GM19438 (cell line): ENCODE results near the gene TMED1.
A peak's percentile ranks its signal among the peaks of the same experiment; 100 is the strongest.
"Not testable (repeated sequence)": the region's sequence is repeated elsewhere in the genome, so short reads cannot be mapped to it uniquely, and the experiment has no call there.

Source experiments
- ATAC-seq: cut with Tn5 transposase; IDR thresholded peaks from one replicate; pipeline ENCODE4 v1.9.1; 2021; ENCODE audit warnings: low read depth; ENCODE audit not compliant: unreplicated experiment

TMED1 gene, protein sequence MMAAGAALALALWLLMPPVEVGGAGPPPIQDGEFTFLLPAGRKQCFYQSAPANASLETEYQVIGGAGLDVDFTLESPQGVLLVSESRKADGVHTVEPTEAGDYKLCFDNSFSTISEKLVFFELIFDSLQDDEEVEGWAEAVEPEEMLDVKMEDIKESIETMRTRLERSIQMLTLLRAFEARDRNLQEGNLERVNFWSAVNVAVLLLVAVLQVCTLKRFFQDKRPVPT

DNA sequence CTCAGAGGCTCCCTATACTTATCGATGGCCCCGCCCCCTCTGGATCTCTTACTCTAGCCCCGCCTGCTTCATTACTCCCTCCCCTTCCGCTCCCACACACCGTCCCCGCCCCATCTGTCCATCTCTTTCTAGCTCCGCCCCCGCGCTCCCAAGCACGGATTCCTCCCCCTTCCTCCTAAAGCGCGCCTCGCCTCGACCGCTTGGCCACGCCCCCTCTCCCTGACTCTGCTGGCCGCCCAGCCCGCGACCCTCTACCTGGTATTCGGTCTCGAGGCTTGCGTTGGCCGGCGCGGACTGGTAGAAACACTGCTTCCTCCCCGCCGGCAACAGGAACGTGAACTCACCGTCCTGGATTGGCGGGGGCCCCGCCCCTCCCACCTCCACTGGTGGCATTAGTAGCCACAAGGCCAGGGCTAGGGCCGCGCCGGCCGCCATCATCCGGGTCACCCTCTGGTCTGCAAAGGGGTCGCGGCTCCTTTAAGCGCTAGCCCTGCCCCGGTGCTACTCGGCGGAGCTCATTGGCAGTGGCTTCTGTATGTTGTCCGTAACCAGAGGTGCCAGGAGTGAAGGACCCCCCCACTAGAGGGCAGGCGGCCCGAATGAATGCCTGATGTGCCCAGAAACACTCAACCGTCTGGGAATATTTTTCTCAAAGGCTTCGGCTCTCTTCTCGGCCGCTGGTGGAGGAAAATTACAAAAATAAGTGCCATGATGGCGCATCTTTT, at the start of gene TMED1:
Gene TMED1, minus strand, starts transcription at position 459 of the 725 bp plus-strand sequence. Its CDS starts 21 bp downstream, at position 438.
- peak; percentile 74 for ATAC-seq

DNA sequence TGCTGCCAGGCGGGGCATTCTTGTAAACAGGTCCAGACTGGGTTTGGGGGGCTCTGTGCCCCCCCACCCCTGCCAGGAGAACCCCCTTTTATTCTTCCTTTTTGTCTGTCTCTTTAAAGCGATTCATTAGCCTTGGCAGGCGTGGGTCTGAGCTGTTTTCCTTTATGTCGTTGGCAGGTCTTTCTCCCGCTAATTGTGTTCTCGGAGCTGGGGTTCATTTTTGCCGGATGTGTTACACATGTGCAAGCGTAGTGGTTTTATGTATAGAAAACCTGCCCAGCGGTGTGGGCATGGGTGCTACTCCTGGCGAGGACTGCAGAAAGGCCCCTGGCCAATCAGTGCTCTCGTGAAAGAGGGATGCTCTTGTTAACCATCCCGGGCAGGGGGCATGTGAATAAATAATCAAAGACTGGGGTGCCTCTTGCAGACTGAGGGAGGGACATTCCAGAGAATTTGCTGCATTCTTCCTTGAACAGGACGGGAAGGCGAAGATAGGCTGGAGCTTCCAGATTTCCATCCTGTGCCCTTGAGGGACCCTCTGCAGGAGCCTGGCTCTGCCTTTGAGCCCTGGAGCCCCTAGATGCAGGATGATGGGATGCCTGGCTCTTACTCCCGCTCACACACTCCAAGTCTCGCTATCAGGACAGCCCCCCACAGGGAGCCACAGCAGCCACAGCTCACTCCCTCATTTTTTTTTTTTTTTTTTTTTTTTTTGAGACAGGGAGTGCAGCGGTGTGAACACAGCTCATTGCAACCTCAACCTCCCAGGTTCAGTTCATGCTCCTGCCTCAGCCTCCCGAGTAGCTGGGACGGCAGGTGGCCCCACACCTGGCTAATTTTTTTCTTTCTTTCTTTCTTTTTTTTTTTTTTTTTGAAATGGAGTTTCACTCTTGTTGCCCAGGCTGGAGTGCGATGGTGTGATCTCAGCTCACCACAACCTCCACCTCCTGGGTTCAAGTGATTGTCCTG, 49.5 kb upstream of the TMED1 start:
- no peak for ATAC-seq

DNA sequence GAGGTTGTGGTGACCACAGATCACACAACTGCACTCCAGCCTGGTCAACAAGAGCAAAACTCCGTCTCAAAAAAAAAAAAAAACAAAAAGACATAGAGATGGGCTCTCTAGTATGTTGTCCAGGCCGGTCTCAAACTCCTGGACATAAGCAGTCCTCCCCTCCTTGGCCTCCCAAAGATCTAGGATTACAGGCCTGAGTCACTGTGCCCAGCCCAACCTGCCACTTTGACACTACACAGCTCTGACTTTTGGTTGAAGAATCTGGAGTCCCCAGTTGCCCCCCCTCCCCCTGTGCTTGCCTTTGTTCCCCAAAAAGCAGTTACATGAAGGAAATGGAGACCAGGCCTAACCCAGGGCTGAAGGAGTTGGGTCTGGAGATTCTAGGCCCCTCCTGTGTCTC, 48.3 kb upstream of the TMED1 start:
- no peak for ATAC-seq

DNA sequence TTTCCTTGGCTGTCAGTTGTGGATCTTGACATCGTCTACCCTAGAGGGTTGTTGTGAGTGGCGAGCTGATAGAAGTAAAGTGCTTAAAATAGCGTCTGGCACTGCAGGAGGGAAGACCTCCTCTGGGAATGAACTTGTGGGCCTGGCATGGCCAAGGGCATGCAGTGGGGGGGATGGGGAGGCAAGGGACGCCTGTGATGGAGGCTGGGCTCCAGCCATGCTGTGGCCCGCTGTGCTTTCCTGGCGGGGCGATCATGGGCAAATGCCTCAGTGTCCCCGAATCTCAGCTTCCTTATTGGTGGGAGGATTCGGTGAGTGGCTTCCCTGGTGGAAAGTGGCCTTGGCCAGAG, 46.1 kb upstream of the TMED1 start:
- no peak for ATAC-seq

DNA sequence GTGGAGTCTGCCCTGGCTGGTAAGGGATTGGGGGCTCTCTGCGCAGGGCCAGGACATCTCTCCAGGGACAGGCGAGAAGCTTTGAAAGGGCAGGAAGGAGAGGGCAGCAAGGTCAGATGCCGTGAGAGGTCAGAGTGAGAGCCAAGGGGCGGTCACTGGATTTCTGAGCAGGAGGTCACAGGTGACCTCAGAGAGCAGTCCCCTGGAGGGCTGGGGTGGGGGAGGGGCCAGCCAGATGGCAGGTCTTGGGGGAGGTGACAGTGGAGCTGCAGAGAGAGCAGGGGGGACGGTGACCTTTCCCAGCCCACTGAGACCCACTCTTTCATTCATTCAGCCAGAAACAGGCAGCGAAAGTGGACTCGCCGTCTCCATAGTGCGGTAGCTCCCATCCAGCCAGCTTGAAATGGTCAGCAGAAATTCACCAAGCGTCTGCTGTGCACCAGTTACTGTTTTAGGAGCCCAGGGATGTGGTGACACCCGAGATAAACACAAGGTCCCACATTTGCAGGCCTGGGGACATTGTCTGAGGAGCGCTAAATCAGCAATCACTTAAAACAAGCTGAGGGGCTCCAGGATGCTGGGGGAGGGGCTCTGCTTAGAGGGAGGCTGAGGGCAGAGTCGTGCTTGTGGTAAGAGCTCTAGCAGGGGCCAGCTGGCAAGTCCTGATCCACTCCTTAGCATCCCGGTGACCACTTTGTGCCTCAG, 45.5 kb upstream of the TMED1 start:
- ATAC-seq = no peak

DNA sequence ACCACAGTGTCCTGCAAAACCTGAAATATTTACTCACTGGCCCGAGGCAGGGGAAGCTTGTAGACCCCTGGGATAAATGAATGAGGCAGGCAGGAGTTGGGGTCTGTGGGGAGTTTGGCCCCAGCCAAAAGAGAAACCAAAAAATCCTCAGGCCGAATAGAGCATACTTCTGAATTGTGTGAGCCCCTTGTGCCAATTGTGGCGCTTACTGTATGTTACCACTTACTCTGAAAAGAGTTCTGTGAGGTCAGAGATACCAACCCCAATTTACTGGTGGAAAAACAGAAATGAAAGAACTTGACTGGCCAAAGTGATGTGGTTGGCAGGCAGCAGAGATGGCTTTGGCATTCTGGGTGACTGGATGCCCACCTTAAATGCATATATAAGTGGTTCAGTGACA, 42.2 kb upstream of the TMED1 start:
- no peak for ATAC-seq

DNA sequence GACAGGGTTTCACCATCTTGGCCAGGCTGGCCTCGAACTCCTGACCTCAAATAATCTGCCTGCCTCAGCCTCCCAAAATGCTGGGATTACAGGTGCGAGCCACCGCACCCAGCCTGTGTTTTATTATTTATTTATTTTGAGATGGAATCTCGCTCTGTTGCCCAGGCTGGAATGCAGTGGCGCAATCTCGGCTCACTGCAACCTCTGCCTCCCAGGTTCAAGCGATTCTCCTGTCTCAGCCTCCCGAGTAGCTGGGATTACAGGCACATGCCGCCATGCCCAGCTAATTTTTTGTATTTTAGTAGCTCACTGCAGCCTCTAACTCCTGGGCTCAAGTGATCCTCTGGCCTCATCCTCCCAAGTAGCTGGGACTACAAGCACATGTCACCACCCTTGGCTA, 41.6 kb upstream of the TMED1 start:
- not testable (repeated sequence) for ATAC-seq

DNA sequence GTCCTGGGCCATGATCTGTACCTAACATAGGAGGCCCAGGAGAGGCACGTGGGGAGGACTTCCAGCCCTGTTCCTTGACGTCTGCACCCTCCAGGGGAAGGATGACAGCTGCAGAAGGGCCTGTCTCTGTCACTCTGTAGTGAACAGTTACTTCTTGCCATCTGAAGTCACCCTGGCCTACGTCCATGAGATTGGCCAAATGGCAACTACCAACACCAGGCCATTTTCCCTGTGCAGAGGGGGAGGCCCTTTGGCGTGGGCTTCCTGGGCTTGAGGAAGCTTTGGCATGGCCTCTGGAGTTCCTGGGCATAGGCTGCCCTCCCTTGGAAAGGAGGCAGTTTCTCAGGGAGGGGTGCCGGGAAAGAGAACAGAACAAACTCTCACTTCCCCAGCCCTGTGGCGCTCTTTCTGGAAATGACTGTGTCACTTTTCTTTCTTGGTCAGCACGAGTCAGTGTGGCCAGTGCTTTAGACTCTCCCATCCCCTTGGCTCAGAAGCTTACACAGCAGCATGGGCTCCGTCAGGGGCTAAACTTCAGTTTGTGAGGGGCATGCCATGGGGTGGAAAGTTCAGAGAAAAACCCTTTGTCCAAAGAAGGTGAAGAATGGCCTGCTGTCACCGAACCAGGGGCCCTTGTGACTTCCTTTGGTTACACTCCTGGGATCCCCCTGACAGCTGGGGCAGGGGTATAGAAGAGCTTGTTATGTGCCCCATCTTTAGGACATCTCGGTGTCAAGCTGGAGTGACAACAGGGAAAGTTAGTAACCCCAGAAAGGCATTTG, 40.6 kb upstream of the TMED1 start:
- ATAC-seq = peak; percentile 58

DNA sequence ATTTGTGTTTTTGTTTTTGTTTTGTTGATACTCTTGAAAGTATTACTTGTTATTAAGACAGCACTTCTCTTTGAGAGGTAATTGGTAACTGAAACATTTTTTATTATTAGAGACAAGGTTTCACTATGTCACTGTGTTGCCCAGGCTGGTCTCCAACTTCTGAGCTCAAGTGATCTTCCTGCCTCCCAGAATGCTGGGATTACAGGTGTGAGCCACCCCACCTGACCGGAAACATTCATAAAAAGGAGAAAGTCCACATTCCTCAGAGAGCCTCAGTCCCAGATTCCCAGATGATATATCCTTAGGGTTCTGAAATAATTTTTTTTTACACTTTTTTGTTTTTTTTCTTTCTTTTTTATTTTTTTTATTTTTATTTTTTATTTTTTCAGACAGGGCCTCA, 38.0 kb upstream of the TMED1 start:
- no peak for ATAC-seq

DNA sequence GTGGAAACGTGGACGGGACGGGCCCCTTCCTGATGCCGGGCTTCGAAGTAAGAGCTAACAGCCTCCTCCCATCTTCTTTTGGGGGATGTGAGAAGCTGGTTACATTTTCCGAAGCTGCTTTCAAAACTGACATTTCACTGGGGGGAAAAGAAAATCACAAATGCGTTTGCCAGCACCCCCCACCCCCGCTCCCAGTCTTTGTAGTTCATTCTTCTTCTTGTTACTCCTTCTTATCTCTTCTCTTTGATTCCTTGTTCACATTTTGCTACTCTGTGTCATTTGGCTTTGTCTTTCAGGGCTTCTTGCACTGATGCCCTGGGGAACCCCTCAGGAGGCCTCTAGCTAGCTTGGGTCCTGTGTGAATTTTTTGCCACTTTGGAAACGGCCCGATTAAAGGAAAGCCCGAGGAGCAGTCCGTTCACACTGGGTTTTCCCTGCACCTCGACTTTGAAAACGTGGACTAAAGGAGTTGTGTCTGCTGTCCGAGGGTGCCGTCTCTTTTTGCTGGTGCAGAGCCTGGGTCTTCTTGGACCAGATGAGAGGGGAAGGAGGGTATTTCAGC, 36.6 kb upstream of the TMED1 start:
- no peak for ATAC-seq

DNA sequence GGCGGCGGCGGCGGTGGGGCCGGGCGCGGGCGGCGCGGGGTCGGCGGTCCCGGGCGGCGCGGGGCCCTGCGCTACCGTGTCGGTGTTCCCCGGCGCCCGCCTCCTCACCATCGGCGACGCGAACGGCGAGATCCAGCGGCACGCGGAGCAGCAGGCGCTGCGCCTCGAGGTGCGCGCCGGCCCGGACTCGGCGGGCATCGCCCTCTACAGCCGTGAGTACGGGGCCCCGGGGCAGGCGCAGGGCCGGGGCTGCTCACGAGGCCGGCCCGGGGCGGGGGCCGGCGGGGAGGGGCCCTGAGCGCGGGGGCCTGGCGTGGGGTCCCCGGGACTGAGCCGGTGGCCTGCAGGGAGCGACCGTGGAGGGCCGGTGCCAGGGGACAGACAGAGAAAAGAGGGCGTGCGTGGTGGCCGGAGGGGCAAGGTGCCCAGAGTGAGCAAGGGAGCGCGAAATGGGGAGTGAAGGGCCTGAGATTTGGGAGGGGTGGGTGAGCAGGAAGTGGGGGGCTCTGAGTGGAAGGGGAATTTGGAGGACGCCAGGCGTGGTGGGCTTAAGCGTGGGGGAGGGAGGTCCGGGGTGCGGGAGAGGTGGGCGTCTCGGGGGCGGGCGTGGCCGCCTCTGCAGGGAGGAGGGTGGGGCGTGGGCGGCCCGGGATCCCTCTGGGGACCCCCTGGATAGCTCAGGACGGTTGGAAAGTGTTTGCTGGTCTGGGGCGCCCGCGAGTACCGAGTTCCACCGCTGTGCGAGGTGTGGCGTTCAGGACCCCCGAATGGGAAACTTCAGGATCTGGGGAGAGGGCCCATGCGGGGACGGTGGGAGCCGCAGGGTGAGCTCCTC, 35.9 kb upstream of the TMED1 start:
- no peak for ATAC-seq

DNA sequence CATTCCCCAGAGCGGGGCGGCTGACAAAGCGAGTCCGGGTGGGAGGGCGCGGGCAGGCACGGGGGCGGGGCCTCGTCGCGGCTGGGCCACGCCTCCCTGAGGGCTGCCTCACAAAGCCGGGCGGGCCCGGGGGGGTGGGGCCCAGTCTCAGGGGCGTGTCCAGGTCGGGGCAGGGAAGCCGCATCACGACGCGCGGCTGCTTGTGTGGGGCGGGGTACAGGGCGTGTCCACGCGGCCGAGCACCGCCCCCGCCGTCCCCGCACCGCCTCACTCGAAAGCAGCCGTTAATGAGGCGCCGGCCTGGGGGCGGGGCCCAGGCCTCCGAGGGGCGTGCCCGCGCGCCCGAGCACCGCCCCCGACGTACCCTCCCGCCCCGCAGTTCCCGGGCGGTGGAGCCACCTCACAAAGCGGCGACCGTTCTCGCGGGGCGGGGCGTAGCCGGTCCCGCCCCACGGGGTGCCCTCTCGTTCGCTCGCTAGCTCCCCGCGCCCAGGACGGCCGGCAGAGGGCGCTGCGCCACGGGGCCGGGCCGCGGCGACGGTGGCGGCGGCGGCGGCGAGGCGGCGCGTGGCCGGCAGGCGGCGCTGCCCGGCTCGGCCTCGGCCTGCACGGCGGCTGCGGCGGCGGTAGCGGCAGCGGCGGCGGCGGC, 35.1 kb upstream of the TMED1 start, which contains the start of gene CARM1:
Gene CARM1, plus strand, starts transcription at position 599 of the 649 bp plus-strand sequence. CDS start 150 bp downstream, outside the sequence.
- ATAC-seq = peak; percentile 69

DNA sequence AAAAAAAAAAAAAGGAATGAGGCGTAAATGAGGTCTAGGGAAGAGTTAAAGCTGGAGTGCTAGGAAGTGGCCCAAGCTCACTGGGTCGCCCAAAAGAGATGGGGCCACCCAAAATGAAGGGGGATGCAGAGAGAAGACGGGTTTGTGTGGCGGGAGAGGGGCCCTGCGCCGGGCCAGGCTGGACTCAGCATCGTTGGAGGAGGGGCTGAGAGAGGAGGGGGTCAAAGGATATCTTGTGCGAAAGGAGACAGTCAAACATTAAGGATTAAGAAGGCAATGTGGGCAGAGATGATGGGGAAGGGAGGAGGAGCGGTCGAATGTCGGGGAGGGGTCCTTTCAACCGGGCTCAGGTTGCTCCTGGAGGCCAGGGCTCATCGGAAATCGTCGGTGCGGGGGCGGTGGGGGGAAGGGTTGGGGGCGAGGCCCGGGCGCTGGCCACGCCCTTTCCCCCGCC, 34.5 kb upstream of the TMED1 start:
- ATAC-seq = no peak

DNA sequence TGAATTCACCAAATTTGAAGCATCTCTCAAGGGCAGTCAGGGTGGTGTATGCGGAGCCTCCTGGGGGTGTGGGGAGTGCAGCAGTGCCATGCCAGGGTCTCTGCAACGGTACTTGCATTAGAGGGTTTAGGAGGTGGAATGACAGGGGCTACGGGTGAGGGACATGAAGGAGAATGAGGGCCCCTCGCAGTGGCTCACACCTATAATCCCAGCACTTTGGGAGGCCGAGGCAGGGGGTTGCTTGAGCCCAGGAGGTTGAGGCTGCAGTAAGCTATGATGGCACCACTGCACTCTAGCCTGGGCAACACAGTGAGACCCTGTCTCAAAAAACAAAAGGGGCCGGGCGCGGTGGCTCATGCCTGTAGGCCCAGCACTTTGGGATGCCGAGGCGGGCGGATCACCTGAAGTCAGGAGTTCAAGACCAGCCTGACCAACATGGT, 33.9 kb upstream of the TMED1 start:
- not testable (repeated sequence) for ATAC-seq

DNA sequence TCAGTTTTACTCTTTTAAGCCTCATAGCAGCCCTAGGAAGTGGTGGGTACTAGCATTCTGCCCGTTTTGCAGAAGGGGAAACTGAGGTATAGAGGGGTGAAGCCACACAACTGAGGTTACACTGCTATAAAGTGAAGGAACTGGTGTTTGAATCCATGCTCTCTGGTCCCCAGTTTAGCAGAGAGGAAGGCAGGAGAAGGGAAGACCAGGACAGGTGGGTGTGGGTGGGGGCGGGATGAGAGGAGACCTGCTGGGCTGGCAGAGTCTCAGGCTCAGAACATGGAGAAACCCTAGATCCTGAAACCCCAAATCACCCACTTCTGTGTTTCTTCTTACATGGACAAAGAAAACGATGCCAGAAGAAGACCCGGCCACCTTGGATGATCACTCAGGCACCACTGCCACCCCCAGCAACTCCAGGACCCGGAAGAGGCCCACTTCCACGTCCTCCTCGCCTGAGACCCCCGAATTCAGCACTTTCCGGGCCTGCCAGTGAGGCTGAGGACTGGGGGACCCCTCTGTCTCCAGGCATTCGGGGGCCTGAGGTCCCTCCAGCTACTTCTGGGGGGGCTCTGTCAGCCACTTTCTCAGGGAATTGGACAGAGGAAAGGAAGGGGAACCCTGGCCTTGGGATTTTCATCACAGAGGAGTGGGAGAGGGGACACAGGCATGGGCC, 33.0 kb upstream of the TMED1 start:
- ATAC-seq = no peak

DNA sequence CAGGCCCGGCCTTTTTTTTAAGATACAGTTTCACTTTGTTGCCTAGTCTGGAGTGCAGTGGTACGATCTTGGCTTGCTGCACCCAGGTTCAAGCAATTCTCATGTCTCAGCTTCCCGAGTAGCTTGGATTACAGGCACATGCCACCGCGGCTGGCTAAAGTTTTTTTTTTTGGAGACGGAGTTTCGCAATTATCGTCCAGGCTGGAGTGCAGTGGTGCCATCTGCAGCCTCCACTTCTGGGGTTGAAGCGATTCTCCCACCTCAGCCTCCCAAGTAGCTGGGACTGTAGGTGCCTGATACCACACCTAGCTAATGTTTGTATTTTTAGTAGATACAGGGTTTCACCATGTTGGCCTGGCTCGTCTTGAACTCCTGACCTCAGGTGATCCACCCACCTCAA, 30.5 kb upstream of the TMED1 start:
- no peak for ATAC-seq

DNA sequence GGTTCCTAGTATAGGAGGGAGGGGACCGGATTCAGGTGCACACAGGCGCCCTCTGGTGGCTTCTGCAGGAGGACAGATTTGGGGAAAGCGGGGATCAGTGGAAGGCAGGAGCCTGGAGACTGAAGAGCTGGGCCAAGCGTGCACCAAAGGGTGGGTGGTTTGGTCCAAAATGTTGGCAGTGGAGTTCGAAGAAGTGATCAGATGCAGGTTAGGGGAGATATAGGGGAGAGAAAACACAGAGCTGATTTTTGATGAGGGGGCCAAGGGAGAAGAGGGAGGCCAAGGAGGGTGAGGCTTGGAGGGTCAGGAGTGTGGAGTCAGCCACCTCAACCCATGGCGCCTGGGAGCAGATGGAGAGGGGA, 28.5 kb upstream of the TMED1 start:
- no peak for ATAC-seq
